PFSK-1 (cell line): Measurements from ENCODE around the gene NCL.

Source experiments
- FOXP2 ChIP-seq: optimal IDR thresholded peaks from 2 replicates; pipeline ENCODE3; 2011; ENCODE audit warnings: borderline replicate concordance, control low read depth, inconsistent platforms; ENCODE audit not compliant: insufficient read depth; ENCODE audit errors: extremely low read length, extremely low read depth
- POLR2AphosphoS5 ChIP-seq: IDR thresholded peaks from 2 replicates; pipeline ENCODE4 v1.6.1; 2012; ENCODE audit warnings: low read depth, mild to moderate bottlenecking, control low read depth, low read length, moderate library complexity
- SIN3A ChIP-seq: IDR thresholded peaks from 2 replicates; pipeline ENCODE4 v1.6.1; 2012; ENCODE audit warnings: mild to moderate bottlenecking, low read length, moderate library complexity, borderline replicate concordance; ENCODE audit not compliant: insufficient read depth
- TAF1 ChIP-seq: IDR thresholded peaks from 2 replicates; pipeline ENCODE4 v1.6.1; 2012; ENCODE audit warnings: low read length, control low read depth, borderline replicate concordance; ENCODE audit not compliant: insufficient read depth
- TF ChIP-seq, protein P1 (sequence below), 2 experiments: IDR thresholded peaks; 2 replicates each; pipeline versions ENCODE4 v1.6.1 to v1.8.0; 2011 to 2012; ENCODE audit warnings: low read depth in 2 of 2, low read length in 2 of 2, control low read depth in 1 of 2, inconsistent platforms in 1 of 2, mild to moderate bottlenecking in 1 of 2, moderate library complexity in 1 of 2; ENCODE audit not compliant: insufficient read depth in 1 of 2

NCL gene

DNA sequence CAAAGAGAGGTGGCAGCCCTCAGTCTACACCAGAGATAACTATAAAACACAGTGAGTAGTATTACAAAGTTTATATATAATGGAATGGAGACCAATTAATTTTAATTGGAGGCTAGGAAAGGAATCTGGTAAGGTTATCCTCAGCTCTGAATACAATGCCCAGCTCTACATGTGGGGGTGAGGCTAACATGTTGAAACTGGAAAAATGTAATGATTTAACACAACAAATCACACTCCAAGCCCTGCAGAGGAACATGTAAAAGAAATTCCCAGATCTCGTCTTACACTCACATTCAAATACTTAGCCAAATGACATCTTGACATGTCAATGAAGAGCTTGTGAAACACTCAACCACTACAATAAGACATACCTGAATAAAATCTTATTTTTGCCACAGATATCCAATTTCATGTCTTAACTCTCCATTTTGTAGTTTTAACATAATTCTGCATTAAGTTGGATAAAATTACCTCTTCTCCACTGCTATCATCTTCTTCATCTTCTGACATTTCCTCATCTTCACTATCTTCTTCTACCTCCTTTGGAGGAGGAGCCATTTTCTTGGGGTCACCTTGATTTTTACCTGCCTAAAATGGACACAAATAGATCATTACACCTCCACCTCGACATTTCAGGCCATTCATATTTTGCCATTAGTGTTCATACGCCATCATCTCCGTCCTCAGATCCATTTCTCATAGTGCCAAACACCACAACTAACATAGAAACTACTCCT is 1.4 kb downstream of the NCL start:
- TF ChIP-seq POLR2AphosphoS5 (no peak; the same call in 1 of the 2 replicates), FOXP2 (no peak), SIN3A (no peak), TAF1 (no peak)
- TF ChIP-seq, protein P1, sequence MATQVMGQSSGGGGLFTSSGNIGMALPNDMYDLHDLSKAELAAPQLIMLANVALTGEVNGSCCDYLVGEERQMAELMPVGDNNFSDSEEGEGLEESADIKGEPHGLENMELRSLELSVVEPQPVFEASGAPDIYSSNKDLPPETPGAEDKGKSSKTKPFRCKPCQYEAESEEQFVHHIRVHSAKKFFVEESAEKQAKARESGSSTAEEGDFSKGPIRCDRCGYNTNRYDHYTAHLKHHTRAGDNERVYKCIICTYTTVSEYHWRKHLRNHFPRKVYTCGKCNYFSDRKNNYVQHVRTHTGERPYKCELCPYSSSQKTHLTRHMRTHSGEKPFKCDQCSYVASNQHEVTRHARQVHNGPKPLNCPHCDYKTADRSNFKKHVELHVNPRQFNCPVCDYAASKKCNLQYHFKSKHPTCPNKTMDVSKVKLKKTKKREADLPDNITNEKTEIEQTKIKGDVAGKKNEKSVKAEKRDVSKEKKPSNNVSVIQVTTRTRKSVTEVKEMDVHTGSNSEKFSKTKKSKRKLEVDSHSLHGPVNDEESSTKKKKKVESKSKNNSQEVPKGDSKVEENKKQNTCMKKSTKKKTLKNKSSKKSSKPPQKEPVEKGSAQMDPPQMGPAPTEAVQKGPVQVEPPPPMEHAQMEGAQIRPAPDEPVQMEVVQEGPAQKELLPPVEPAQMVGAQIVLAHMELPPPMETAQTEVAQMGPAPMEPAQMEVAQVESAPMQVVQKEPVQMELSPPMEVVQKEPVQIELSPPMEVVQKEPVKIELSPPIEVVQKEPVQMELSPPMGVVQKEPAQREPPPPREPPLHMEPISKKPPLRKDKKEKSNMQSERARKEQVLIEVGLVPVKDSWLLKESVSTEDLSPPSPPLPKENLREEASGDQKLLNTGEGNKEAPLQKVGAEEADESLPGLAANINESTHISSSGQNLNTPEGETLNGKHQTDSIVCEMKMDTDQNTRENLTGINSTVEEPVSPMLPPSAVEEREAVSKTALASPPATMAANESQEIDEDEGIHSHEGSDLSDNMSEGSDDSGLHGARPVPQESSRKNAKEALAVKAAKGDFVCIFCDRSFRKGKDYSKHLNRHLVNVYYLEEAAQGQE (IDR thresholded peaks at IDR 0.05; ENCODE audit: insufficient read depth in 1 of 2, low read depth in 2 of 2, low read length in 2 of 2): no peak

- no peak for TF ChIP-seq FOXP2
- TF ChIP-seq, protein P1 (IDR thresholded peaks at IDR 0.05; ENCODE audit: insufficient read depth in 1 of 2, low read depth in 2 of 2, low read length in 2 of 2): no peak
- TF ChIP-seq TAF1: no peak
- TF ChIP-seq SIN3A: no peak
- TF ChIP-seq POLR2AphosphoS5: no peak
Observed at GRCh38 chr2:231461516-231461971, 2.7 kb downstream of the NCL start.

- TF ChIP-seq, protein P1 (IDR thresholded peaks at IDR 0.05; ENCODE audit: insufficient read depth in 1 of 2, low read depth in 2 of 2, low read length in 2 of 2): no peak
- no peak for TF ChIP-seq TAF1
- no peak for TF ChIP-seq SIN3A
- no peak for TF ChIP-seq FOXP2
- TF ChIP-seq POLR2AphosphoS5: no peak; the same call in 1 of the 2 replicates
Observed at GRCh38 chr2:231460073-231460835, 4.0 kb downstream of the NCL start.

DNA sequence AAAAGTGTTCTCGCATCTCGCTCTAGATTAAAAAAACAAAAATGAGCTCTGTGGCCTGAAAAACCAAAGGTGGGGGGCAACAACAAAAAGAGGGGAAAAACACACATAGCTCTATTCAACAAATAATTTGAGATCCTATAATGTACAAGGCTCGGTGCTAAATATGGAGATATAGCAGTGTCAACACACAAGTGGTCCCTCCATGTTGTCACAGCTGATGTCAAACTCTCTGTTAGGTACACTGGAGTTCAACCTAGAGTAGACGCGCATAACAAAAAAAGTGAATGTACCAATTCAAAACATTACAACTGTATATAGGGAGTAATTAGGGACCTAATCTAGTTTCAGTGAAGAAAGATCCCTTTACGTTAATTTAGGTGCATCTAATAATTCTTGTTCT is 5.9 kb downstream of the NCL start:
- TF ChIP-seq FOXP2: no peak
- no peak for TF ChIP-seq SIN3A
- TF ChIP-seq, protein P1 (IDR thresholded peaks at IDR 0.05; ENCODE audit: insufficient read depth in 1 of 2, low read depth in 2 of 2, low read length in 2 of 2): no peak
- no peak for TF ChIP-seq TAF1
- TF ChIP-seq POLR2AphosphoS5: no peak
